SK-N-MC (cell line): ENCODE measurements around the gene TBC1D30.

Experiments used
- DNase-seq: peaks from one replicate; pipeline ENCODE4 v3.0.0-alpha.2; 2011; ENCODE audit warnings: low read depth, low spot score
- H3K27ac ChIP-seq: fragments of 200-600 bp; sonication (generic); 2 replicates; pipeline ENCODE4 v1.5.1; 2016; ENCODE audit warnings: mixed run types
- H3K36me3 ChIP-seq: fragments of 200-600 bp; sonication (generic); 2 replicates; pipeline ENCODE4 v1.6.1; 2017; ENCODE audit warnings: antibody characterized with exemption, low read length, mixed read lengths; ENCODE audit not compliant: insufficient read depth
- H3K4me3 ChIP-seq: fragments of 200-600 bp; sonication (generic); 2 replicates; pipeline ENCODE4 v1.5.1; 2016
- H3K9ac ChIP-seq: fragments of 200-600 bp; sonication (generic); 2 replicates; pipeline ENCODE4 v1.8.0; 2017; ENCODE audit warnings: mixed run types, mixed read lengths; ENCODE audit not compliant: insufficient read length
- H3K9me3 ChIP-seq: fragments of 200-600 bp; sonication (generic); 2 replicates; pipeline ENCODE4 v1.6.1; 2017; ENCODE audit warnings: low read depth, mild to moderate bottlenecking, antibody characterized with exemption, low read length, moderate library complexity, mixed read lengths
- EZH2 ChIP-seq: fragments of 200-600 bp; sonication (generic); IDR thresholded peaks from one replicate; pipeline ENCODE4 v1.6.1; 2017; ENCODE audit warnings: antibody characterized with exemption
- FOXP2 ChIP-seq: optimal IDR thresholded peaks from 2 replicates; pipeline ENCODE3; 2011; ENCODE audit warnings: mild to moderate bottlenecking, moderate library complexity; ENCODE audit not compliant: insufficient read depth; ENCODE audit errors: extremely low read length, control extremely low read depth
- POLR2AphosphoS5 ChIP-seq: IDR thresholded peaks from 2 replicates; pipeline ENCODE4 v1.6.1; 2012; ENCODE audit warnings: mild to moderate bottlenecking, low read depth, low read length, borderline replicate concordance

The TBC1D30 gene

DNA sequence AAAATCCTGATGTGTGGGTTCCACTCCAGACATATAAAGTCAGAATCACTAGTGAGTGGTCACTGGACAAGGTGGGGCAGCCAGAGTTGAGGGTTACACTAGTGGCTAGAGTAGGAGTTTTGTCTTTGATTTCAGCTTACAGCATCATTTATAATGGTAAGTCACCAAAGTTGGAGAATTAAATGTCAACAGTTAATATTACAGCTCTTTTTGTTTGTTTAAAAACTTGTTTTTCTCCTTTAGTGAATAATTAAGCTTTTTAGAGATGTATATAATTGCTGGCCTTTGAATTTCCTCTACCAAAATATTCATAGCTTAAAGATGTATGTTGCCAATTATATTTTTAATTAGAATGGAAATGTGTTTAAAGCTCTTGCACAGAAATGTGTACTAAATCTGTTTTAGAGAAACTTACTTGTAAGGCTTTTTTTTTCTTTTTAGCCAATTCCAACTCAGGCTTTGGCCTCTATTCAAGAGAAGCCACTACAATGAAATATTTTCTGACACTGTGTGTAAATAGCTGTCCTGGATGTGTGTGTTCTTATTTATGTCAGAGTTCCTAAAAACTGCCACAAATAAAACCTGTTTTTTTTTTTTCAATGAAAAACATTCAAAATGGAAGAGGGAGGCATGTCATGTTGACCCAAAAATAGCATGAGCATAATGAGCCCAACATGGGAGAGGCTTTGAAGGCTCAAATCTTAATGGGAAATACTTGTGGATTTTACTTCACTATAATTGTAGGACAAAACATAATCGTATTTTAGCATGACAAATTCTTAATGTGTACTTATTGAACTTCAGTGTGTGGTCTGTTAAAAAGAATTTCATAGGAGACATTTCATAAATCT is 92.2 kb downstream of the TBC1D30 start:
- H3K9me3 ChIP-seq = no peaks in the 10 kb centered on the region
- no peak overlapping the region for H3K27ac ChIP-seq
- TF ChIP-seq EZH2 = no peak
- TF ChIP-seq FOXP2 = no peak
- TF ChIP-seq POLR2AphosphoS5 = no peak
- no peak overlapping the region for H3K9ac ChIP-seq
- DNase-seq = no peak
- H3K4me3 ChIP-seq = no peak overlapping the region
- no peaks in the 10 kb centered on the region for H3K36me3 ChIP-seq

DNA sequence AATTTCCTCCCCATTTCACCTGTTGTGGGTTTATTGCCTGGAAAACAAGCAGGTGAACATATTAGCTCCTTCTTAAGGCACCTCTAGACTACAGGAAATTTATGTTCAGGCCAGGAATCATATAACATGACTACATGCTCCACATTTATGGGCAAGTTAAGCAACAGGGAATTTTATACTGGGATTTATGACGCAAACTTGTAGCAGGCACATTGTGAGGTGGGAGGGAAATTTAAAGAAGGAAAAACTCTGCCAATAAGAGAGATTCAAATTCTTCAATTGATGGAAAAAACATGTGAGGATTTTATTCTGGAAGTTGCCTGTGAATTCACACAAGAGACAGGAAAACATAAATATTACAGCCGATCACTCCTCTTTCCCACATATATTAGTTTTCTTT is 93.9 kb downstream of the TBC1D30 start:
- no peak overlapping the region for H3K9ac ChIP-seq
- no peak overlapping the region for H3K4me3 ChIP-seq
- TF ChIP-seq EZH2 (no peak), POLR2AphosphoS5 (no peak), FOXP2 (no peak)
- no peak for DNase-seq
- H3K9me3 ChIP-seq = no peaks in the 10 kb centered on the region
- no peak overlapping the region for H3K27ac ChIP-seq
- H3K36me3 ChIP-seq = no peaks in the 10 kb centered on the region

DNA sequence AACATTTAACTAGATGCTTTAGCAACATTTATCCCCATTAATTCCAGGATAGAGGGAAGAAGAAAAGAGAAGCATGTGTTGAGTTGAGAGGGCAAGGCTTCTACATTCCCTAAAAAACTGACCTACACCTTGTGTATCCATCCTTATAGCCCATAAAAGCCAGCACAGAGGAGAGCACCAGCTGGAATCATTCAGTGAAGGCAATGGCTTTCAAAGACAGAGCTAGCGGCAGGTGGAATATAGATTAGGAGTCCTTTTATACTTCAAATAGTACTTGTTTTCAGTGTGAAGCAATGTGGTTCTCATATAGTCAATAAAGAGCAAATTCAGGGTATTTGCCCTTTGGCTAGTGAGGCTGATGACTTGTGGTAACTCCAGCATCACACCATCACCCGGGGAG is 94.4 kb downstream of the TBC1D30 start:
- no peak for DNase-seq

DNA sequence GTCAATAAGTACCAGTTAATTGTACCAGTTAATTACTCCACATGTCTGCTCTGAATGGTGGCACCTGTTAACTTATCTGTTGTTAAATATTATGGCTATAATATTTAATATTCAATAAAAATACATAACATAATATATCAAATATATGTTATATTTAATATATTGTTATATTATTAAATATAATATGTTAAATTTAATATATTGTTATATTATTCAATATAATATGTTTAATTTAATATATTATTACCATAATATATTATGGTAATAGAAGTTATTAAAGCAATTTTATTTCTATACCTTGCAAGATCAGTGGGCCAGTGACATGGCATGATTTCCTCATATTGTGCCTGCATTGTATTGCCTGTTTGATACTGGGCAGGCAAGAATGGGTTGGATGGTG is 98.4 kb downstream of the TBC1D30 start:
- Histone ChIP-seq H3K9ac (no peak overlapping the region), H3K4me3 (no peak overlapping the region), H3K36me3 (no peaks in the 10 kb centered on the region), H3K9me3 (no peaks in the 10 kb centered on the region), H3K27ac (no peak overlapping the region)
- TF ChIP-seq POLR2AphosphoS5 = no peak
- TF ChIP-seq FOXP2 = no peak
- no peak for TF ChIP-seq EZH2
- DNase-seq = no peak

More for the DNA sequence above, 94.4 kb downstream of the TBC1D30 start:
- no peak overlapping the region for H3K9ac ChIP-seq
- no peak overlapping the region for H3K4me3 ChIP-seq
- no peaks in the 10 kb centered on the region for H3K9me3 ChIP-seq
- no peaks in the 10 kb centered on the region for H3K36me3 ChIP-seq
- TF ChIP-seq FOXP2 (no peak), EZH2 (no peak), POLR2AphosphoS5 (no peak)
- H3K27ac ChIP-seq = no peak overlapping the region

DNA sequence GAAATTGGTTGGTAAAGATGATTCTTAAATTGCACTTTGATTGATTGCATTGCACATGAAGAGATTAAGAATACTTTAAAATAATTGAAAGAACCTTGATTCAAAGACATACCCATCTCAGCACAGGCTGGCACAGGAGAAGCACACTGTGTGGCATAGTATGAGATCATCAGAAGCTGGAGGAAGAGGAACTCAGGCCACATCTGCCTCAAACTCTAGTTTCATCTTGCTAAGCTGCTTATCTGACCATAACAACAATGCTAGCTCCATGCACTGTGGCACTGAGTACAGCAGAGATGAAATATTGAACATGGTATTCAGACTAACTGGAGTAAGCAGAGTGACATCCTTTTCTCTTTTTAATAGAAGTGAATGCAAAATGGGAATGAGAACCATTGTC is 99.1 kb downstream of the TBC1D30 start:
- no peak for DNase-seq
- H3K4me3 ChIP-seq = no peak overlapping the region
- TF ChIP-seq FOXP2 = no peak
- no peak overlapping the region for H3K27ac ChIP-seq
- no peak overlapping the region for H3K9ac ChIP-seq
- H3K9me3 ChIP-seq = no peaks in the 10 kb centered on the region
- H3K36me3 ChIP-seq = no peaks in the 10 kb centered on the region
